Adrenal gland (tissue), 12 donors: Measurements from ENCODE around the gene FOSL2. TPM values are rescaled to one million over a fixed set of nuclear protein-coding genes. Genes with fewer than 3 reads are reported as not detected.

Experiments used
- DNase-seq, 7 donors: peaks; one replicate each; pipeline ENCODE4 v3.0.0-alpha.2; 2019 to 2020
- H3K27ac ChIP-seq, 5 donors: fragments of 200-600 bp; sonication (generic) in 4 of 5; 1 replicate in 3 of 5; 2 replicates in 2 of 5; pipeline versions ENCODE4 v1.5.1 to v1.8.0; 2016 to 2020; ENCODE audit warnings: mild to moderate bottlenecking in 1 of 5
- H3K27me3 ChIP-seq: fragments of 200-600 bp; 2 replicates; pipeline ENCODE4 v1.8.0; 2021
- H3K36me3 ChIP-seq, 2 donors: fragments of 200-600 bp; replicated peaks in 1 of 2; 1 replicate in 1 of 2; 2 replicates in 1 of 2; pipeline versions ENCODE4 v1.5.1 to v1.8.0; 2018 to 2022
- H3K4me1 ChIP-seq, 2 donors: fragments of 200-600 bp; replicated peaks in 1 of 2; 1 replicate in 1 of 2; 2 replicates in 1 of 2; pipeline versions ENCODE4 v1.5.1 to v1.8.0; 2018 to 2021
- H3K4me3 ChIP-seq, 4 donors: fragments of 200-600 bp; sonication (generic) in 3 of 4; one replicate each; pipeline ENCODE4 v1.5.1; 2016 to 2018
- H3K9me3 ChIP-seq, 3 donors: fragments of 200-600 bp; sonication (generic) in 1 of 3; replicated peaks in 1 of 3; 1 replicate in 2 of 3; 2 replicates in 1 of 3; pipeline versions ENCODE4 v1.5.1 to v1.8.0; 2016 to 2021
- CTCF ChIP-seq, 6 experiments: fragments of 450-650 bp in 4 of 6; fragments of 200-600 bp in 2 of 6; sonication (generic) in 1 of 6; IDR thresholded peaks; 1 replicate in 5 of 6; 2 replicates in 1 of 6; pipeline versions ENCODE4 v1.5.1 to v1.8.0; 2016 to 2021; ENCODE audit warnings: antibody characterized with exemption in 6 of 6, mild to moderate bottlenecking in 2 of 6, moderate library complexity in 1 of 6
- POLR2A ChIP-seq, 2 donors: fragments of 450-650 bp; IDR thresholded peaks; one replicate each; pipeline ENCODE4 v1.6.1; 2017; ENCODE audit warnings: antibody characterized with exemption in 2 of 2, mild to moderate bottlenecking in 2 of 2, moderate library complexity in 1 of 2
- WGBS, 4 donors: extraction: QIAGEN DNeasy Blood & Tissue Kit in 2 of 4; methylation state at CpG; one replicate each; pipeline versions ENCODE4 v1.1.5 to v1.1.7; 2013 to 2017; 5-methylcytosine and 5-hydroxymethylcytosine counted together
- intact Hi-C, 2 donors: fragments of 100-400 bp; cut with DNase I; formaldehyde crosslinking; loops; one replicate each; pipeline versions ENCODE4 v1.14.1 to v1.15.0; 2022 to 2023
- polyA plus RNA-seq, 3 donors: library from polyadenylated mRNA; stranded (reverse); fragments of 200-250 nt in 2 of 3; fragments of 350-450 nt in 1 of 3; fragmentation: Illumina TruSeq in 1 of 3; extraction: RNeasy Lipid Tissue Mini Kit (QIAGEN cat#74804) in 1 of 3; gene quantifications; one replicate each; pipeline ENCODE4 v1.2.3, GENCODE V29; 2013 to 2014
- total RNA-seq, 9 donors: library from RNA; depleted of rRNA in 4 of 9; stranded (reverse); fragments of >200 nt in 4 of 9; fragments of 120-200 nt in 1 of 9; fragmentation: NEBNext Ultra II Directional in 1 of 9; extraction: Animal tissue kit (Norgen Biotek cat#: 25700) in 1 of 9; gene quantifications; one replicate each; pipeline versions ENCODE4 v1.1.0 to v1.2.4, GENCODE V29; 2013 to 2023
- donor health status: healthy with polysubstance abuse.
- donor health status: Bipolar disorder and iron deficiency.
- donor health status: DM: yes; HTN: yes; CAD: no.
- donor health status: DM: no; HTN: no; CAD: no.
- donor health status: DM: no; HTN: no; CAD: no.
- donor health status: DM: yes; HTN: yes; CAD: no.

Gene FOSL2
- total and polyA plus RNA-seq, 12 donors, result 66.9 to 760 (median 413) TPM

- peak overlapping the region in 2 of 4 donors; percentile 5 to 90 for H3K4me3 ChIP-seq
- peak in 5 of 7 donors; percentile 33 to 53 (median 34) for DNase-seq
Observed at GRCh38 chr2:28399289-28399688, 6.6 kb downstream of the FOSL2 start.

GRCh38 chr2:28399956-28400355 is 7.3 kb downstream of the FOSL2 start:
- no peak for TF ChIP-seq CTCF (IDR thresholded peaks at IDR 0.05)
- peak in 1 of 2 donors; percentile 4 for TF ChIP-seq POLR2A (IDR thresholded peaks at IDR 0.05)
- H3K4me1 ChIP-seq, result peaks cover 59 to 76% of the 10 kb centered on the region in 2 donors
- 30 to 43% (median 32%) methylated on average over 6 of the region's 6 CpGs for WGBS, 4 donors
- H3K9me3 ChIP-seq, result no peaks in the 10 kb centered on the region
- DNase-seq, result peak in 5 of 7 donors; percentile 44 to 63 (median 60)
- H3K36me3 ChIP-seq, result peaks cover 0 to 43% of the 10 kb centered on the region in 2 donors
- H3K27ac ChIP-seq, result peak overlapping the region; percentile 94 to 100 (median 98)
- intact Hi-C loops, result loop anchor here (10.0 kb wide), 3 partner anchors 505 to 695 kb away; partner anchors contain the start of genes BABAM2 (in 1 of the 2), MRPL33 (in 1 of the 2) and RBKS (in 1 of the 2)
- no peaks in the 10 kb centered on the region for H3K27me3 ChIP-seq
- H3K4me3 ChIP-seq, result peak overlapping the region in 2 of 4 donors; percentile 5 to 90

More at GRCh38 chr2:28399289-28399688, 6.6 kb downstream of the FOSL2 start:
- Histone ChIP-seq H3K9me3 (no peaks in the 10 kb centered on the region), H3K4me1 (peaks cover 57 to 70% of the 10 kb centered on the region in 2 donors), H3K36me3 (peaks cover 0 to 36% of the 10 kb centered on the region in 2 donors), H3K27ac (peak overlapping the region; percentile 94 to 100 (median 98)), H3K27me3 (no peaks in the 10 kb centered on the region)
- WGBS, 4 donors, result 48 to 55% (median 51%) methylated on average over 8 to 11 of the region's 11 CpGs
- TF ChIP-seq CTCF (IDR thresholded peaks at IDR 0.05) (no peak), POLR2A (IDR thresholded peaks at IDR 0.05) (peak in 1 of 2 donors; percentile 12)
- intact Hi-C loops, result loop anchor here (10.0 kb wide), 2 partner anchors 624 to 694 kb away; partner anchors contain the start of gene MRPL33 (in 1 of the 2)

- H3K27ac ChIP-seq, result peak overlapping the region; percentile 94 to 100 (median 98)
- TF ChIP-seq CTCF (IDR thresholded peaks at IDR 0.05) (peak in 1 of 6 experiments; percentile 3), POLR2A (IDR thresholded peaks at IDR 0.05) (no peak)
- H3K36me3 ChIP-seq, result peaks cover 0 to 47% of the 10 kb centered on the region in 2 donors
- peaks cover 64 to 79% of the 10 kb centered on the region in 2 donors for H3K4me1 ChIP-seq
- H3K27me3 ChIP-seq, result no peaks in the 10 kb centered on the region
- peak overlapping the region in 1 of 4 donors; percentile 90 for H3K4me3 ChIP-seq
- intact Hi-C loops, result loop anchor here (10.0 kb wide), 2 partner anchors 506 to 696 kb away; partner anchors contain the start of genes BABAM2 (in 1 of the 2) and RBKS (in 1 of the 2)
- 36 to 51% (median 43%) methylated on average over 8 of the region's 8 CpGs for WGBS, 4 donors
- DNase-seq, result peak in 1 of 7 donors; percentile 36
- no peaks in the 10 kb centered on the region for H3K9me3 ChIP-seq
Observed at GRCh38 chr2:28400419-28400818, 7.8 kb downstream of the FOSL2 start.

- peak overlapping the region in 4 of 5 donors; percentile 94 to 100 (median 96) for H3K27ac ChIP-seq
- peak overlapping the region in 1 of 4 donors; percentile 90 for H3K4me3 ChIP-seq
- peaks cover 69 to 84% of the 10 kb centered on the region in 2 donors for H3K4me1 ChIP-seq
- peaks cover 0 to 52% of the 10 kb centered on the region in 2 donors for H3K36me3 ChIP-seq
- H3K9me3 ChIP-seq, result no peaks in the 10 kb centered on the region
- DNase-seq, result peak in 4 of 7 donors; percentile 26 to 66 (median 54)
- peak in 1 of 2 donors; percentile 2 for TF ChIP-seq POLR2A (IDR thresholded peaks at IDR 0.05)
- TF ChIP-seq CTCF (IDR thresholded peaks at IDR 0.05), result no peak
- 45 to 64% (median 48%) methylated on average over 1 of the region's 1 CpG for WGBS, 4 donors
- no peaks in the 10 kb centered on the region for H3K27me3 ChIP-seq
- intact Hi-C loops, result loop anchor here (10.0 kb wide), 2 partner anchors 506 to 696 kb away; partner anchors contain the start of genes BABAM2 (in 1 of the 2) and RBKS (in 1 of the 2)
Observed at GRCh38 chr2:28400921-28401320, 8.3 kb downstream of the FOSL2 start.
